ENCODE measurements around the gene UBE2S.

DNA sequence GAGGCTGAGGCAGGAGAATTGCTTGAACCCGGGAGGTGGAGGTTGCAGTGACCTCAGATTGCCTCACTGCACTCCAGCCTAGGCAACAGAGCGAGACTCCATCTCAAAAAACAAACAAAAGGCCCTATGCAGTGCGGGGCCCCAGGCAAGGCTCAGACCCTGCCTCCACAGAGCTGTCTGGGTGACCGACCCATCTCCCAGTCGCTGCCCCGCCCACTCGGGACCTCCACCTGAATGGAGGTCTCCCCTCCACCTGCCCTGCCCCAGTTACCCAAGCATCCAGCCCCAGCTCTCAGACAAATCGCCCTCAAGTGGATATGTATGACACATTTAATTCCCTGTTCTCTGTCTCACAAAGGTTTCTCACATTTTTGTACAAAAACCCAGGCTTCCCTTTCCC is 42.3 kb downstream of the UBE2S start:
- TF ChIP-seq, protein P1, sequence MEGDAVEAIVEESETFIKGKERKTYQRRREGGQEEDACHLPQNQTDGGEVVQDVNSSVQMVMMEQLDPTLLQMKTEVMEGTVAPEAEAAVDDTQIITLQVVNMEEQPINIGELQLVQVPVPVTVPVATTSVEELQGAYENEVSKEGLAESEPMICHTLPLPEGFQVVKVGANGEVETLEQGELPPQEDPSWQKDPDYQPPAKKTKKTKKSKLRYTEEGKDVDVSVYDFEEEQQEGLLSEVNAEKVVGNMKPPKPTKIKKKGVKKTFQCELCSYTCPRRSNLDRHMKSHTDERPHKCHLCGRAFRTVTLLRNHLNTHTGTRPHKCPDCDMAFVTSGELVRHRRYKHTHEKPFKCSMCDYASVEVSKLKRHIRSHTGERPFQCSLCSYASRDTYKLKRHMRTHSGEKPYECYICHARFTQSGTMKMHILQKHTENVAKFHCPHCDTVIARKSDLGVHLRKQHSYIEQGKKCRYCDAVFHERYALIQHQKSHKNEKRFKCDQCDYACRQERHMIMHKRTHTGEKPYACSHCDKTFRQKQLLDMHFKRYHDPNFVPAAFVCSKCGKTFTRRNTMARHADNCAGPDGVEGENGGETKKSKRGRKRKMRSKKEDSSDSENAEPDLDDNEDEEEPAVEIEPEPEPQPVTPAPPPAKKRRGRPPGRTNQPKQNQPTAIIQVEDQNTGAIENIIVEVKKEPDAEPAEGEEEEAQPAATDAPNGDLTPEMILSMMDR (IDR thresholded peaks at IDR 0.05): no peak
- no peak for TF ChIP-seq POLR2A (IDR thresholded peaks at IDR 0.05)
